ENCODE data around the gene RYR1. TPM values are rescaled to one million over a fixed set of nuclear protein-coding genes. Genes with fewer than 3 reads are reported as not detected.

The RYR1 gene
- total RNA-seq, 2 donors from 2014 or later = 0.84 to 3.3 TPM

- no peak overlapping the region for H3K27ac Mint-ChIP-seq
- no peaks in the 10 kb centered on the region for H3K9me3 ChIP-seq (ENCODE audit: control insufficient read depth, low read length)
- peaks cover 9% of the 10 kb centered on the region for H3K4me1 Mint-ChIP-seq
- H3K4me1 ChIP-seq (ENCODE audit: control insufficient read depth, insufficient read depth, low read length) = no peaks in the 10 kb centered on the region
- peaks cover 33% of the 10 kb centered on the region for H3K27me3 ChIP-seq (ENCODE audit: control insufficient read depth, insufficient read depth, low read length, poor library complexity, severe bottlenecking)
- H3K4me3 Mint-ChIP-seq = no peak overlapping the region
- H3K9me3 Mint-ChIP-seq = no peaks in the 10 kb centered on the region
- no peak overlapping the region for H3K4me3 ChIP-seq (ENCODE audit: low read length)
- H3K36me3 Mint-ChIP-seq (ENCODE audit: low read depth) = no peaks in the 10 kb centered on the region
- WGBS, 2 experiments (ENCODE audit: insufficient coverage in 1 of 2, insufficient read length in 1 of 2) = 89% methylated on average over 4 to 14 of the region's 14 CpGs
- no peak overlapping the region for H3K27ac ChIP-seq (ENCODE audit: low read depth, low read length)
- H3K27me3 Mint-ChIP-seq (ENCODE audit: insufficient read depth) = peaks cover 36% of the 10 kb centered on the region
- H3K36me3 ChIP-seq (ENCODE audit: control insufficient read depth, insufficient read depth, low read length) = no peaks in the 10 kb centered on the region
- no peak for DNase-seq
- H3K9ac ChIP-seq (ENCODE audit: extremely low read depth, low read length, poor library complexity, severe bottlenecking) = no peak overlapping the region
- no peak for TF ChIP-seq CTCF (conservative IDR thresholded peaks at IDR 0.05)
These were observed 11.6 kb upstream of the RYR1 start for GRCh38 chr19:38421856-38422255.

GRCh38 chr19:38422438-38422837, 11.1 kb upstream of the RYR1 start:
- Mint-ChIP-seq H3K27me3 (ENCODE audit: insufficient read depth) (peaks cover 34% of the 10 kb centered on the region), H3K4me1 (peaks cover 6% of the 10 kb centered on the region), H3K36me3 (ENCODE audit: low read depth) (no peaks in the 10 kb centered on the region), H3K27ac (no peak overlapping the region), H3K9me3 (no peaks in the 10 kb centered on the region), H3K4me3 (no peak overlapping the region)
- Histone ChIP-seq H3K4me3 (ENCODE audit: low read length) (no peak overlapping the region), H3K27ac (ENCODE audit: low read depth, low read length) (no peak overlapping the region), H3K4me1 (ENCODE audit: control insufficient read depth, insufficient read depth, low read length) (no peaks in the 10 kb centered on the region), H3K36me3 (ENCODE audit: control insufficient read depth, insufficient read depth, low read length) (no peaks in the 10 kb centered on the region), H3K9ac (ENCODE audit: extremely low read depth, low read length, poor library complexity, severe bottlenecking) (no peak overlapping the region), H3K9me3 (ENCODE audit: control insufficient read depth, low read length) (no peaks in the 10 kb centered on the region), H3K27me3 (ENCODE audit: control insufficient read depth, insufficient read depth, low read length, poor library complexity, severe bottlenecking) (peaks cover 28% of the 10 kb centered on the region)
- TF ChIP-seq CTCF (conservative IDR thresholded peaks at IDR 0.05) = no peak
- WGBS, 2 experiments (ENCODE audit: insufficient coverage in 1 of 2, insufficient read length in 1 of 2) = 92 to 100% methylated on average over 4 to 6 of the region's 7 CpGs
- no peak for DNase-seq

GRCh38 chr19:38424272-38424671, 9.2 kb upstream of the RYR1 start:
- no peak overlapping the region for H3K4me3 ChIP-seq (ENCODE audit: low read length)
- H3K4me1 ChIP-seq (ENCODE audit: control insufficient read depth, insufficient read depth, low read length) = no peaks in the 10 kb centered on the region
- no peaks in the 10 kb centered on the region for H3K36me3 Mint-ChIP-seq (ENCODE audit: low read depth)
- no peaks in the 10 kb centered on the region for H3K36me3 ChIP-seq (ENCODE audit: control insufficient read depth, insufficient read depth, low read length)
- H3K27me3 Mint-ChIP-seq (ENCODE audit: insufficient read depth) = peaks cover 22% of the 10 kb centered on the region
- TF ChIP-seq CTCF (conservative IDR thresholded peaks at IDR 0.05) = no peak
- H3K9ac ChIP-seq (ENCODE audit: extremely low read depth, low read length, poor library complexity, severe bottlenecking) = no peak overlapping the region
- no peaks in the 10 kb centered on the region for H3K9me3 Mint-ChIP-seq
- no peaks in the 10 kb centered on the region for H3K4me1 Mint-ChIP-seq
- H3K9me3 ChIP-seq (ENCODE audit: control insufficient read depth, low read length) = no peaks in the 10 kb centered on the region
- peaks cover 9% of the 10 kb centered on the region for H3K27me3 ChIP-seq (ENCODE audit: control insufficient read depth, insufficient read depth, low read length, poor library complexity, severe bottlenecking)
- DNase-seq = no peak
- H3K4me3 Mint-ChIP-seq = no peak overlapping the region
- 85 to 86% methylated on average over 1 to 5 of the region's 5 CpGs for WGBS, 2 experiments (ENCODE audit: insufficient coverage in 1 of 2, insufficient read length in 1 of 2)
- H3K27ac Mint-ChIP-seq = no peak overlapping the region
- no peak overlapping the region for H3K27ac ChIP-seq (ENCODE audit: low read depth, low read length)
